ENCODE results near the gene EPSTI1.

EPSTI1 gene

GRCh38 chr13:42957881-42958280 lies 34.2 kb downstream of the EPSTI1 start:
- no peak for TF ChIP-seq ZFX (IDR thresholded peaks at IDR 0.05; ENCODE audit: borderline replicate concordance)
- H3K27ac ChIP-seq, result no peak overlapping the region

GRCh38 chr13:42950181-42950580 lies 41.9 kb downstream of the EPSTI1 start:
- H3K27ac ChIP-seq, result no peak overlapping the region
- TF ChIP-seq ZFX (IDR thresholded peaks at IDR 0.05; ENCODE audit: borderline replicate concordance) (no peak), CTCF (IDR thresholded peaks at IDR 0.05) (no peak)

GRCh38 chr13:42947925-42948324 lies 44.1 kb downstream of the EPSTI1 start:
- no peak overlapping the region for H3K27ac ChIP-seq
- TF ChIP-seq ZFX (IDR thresholded peaks at IDR 0.05; ENCODE audit: borderline replicate concordance), result no peak
- no peak for TF ChIP-seq CTCF (IDR thresholded peaks at IDR 0.05)

- TF ChIP-seq CTCF (IDR thresholded peaks at IDR 0.05) (no peak), ZFX (IDR thresholded peaks at IDR 0.05; ENCODE audit: borderline replicate concordance) (no peak)
- H3K27ac ChIP-seq, result no peak overlapping the region
These were observed 45.1 kb downstream of the EPSTI1 start for GRCh38 chr13:42946927-42947326.

GRCh38 chr13:42929886-42930535 lies 62.0 kb downstream of the EPSTI1 start:
- H3K27ac ChIP-seq, result no peak overlapping the region
- no peak for TF ChIP-seq CTCF (IDR thresholded peaks at IDR 0.05)
- no peak for TF ChIP-seq ZFX (IDR thresholded peaks at IDR 0.05; ENCODE audit: borderline replicate concordance)

GRCh38 chr13:42926555-42926954 lies 65.5 kb downstream of the EPSTI1 start:
- TF ChIP-seq ZFX (IDR thresholded peaks at IDR 0.05; ENCODE audit: borderline replicate concordance), result no peak
- TF ChIP-seq CTCF (IDR thresholded peaks at IDR 0.05), result no peak

GRCh38 chr13:42926043-42926442 lies 66.0 kb downstream of the EPSTI1 start:
- TF ChIP-seq ZFX (IDR thresholded peaks at IDR 0.05; ENCODE audit: borderline replicate concordance) (no peak), CTCF (IDR thresholded peaks at IDR 0.05) (no peak)
- H3K27ac ChIP-seq, result no peak overlapping the region

More at GRCh38 chr13:42926555-42926954, 65.5 kb downstream of the EPSTI1 start:
- H3K27ac ChIP-seq, result no peak overlapping the region

- no peak overlapping the region for H3K27ac ChIP-seq
These were observed 66.4 kb downstream of the EPSTI1 start for GRCh38 chr13:42925626-42926025.

More at GRCh38 chr13:42925626-42926025, 66.4 kb downstream of the EPSTI1 start:
- TF ChIP-seq CTCF (IDR thresholded peaks at IDR 0.05) (no peak), ZFX (IDR thresholded peaks at IDR 0.05; ENCODE audit: borderline replicate concordance) (no peak)
